ENCODE results near the gene TSC22D1.
A peak's percentile ranks its signal among the peaks of the same experiment; 100 is the strongest.

Gene TSC22D1

DNA sequence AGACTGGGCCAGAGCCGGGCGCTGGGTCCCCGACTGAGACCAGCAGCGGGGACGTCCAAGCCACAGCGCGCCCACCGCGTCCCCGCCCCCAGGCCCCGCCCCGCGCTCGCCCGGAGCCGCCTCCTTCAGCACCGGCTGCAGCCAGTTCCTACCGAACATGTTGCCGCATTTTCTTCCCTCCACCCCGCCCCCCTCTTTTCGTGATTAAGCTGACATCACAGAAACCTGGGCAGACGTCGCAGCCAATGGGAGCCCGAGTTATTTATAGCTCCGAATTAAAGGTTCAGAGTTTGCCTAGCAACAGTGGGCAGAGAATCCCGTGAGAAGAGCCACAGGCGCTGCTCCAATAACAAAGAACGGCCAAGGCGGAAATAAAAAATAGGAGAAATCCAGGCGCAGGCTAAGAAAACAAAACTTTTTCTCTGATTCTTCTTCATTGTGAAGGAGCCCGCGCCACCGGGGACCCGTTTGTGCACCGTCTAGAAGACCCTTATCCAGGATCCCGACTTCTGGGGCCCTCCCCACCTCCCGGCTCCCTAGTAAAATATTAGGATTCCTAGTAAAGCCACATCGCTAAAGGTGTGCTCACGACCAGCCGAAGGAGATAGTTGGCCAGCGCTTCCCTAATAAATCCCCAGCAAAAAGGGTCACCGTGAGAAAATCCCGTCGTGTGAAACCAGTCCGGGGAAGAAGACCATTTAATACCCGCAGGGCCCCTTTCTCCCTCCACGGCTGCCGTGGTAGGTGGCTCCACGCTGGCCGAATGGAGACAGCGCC is 140.8 kb downstream of the TSC22D1 start:
- Histone ChIP-seq H3K4me2 (ENCODE audit: low read depth, low read length, poor library complexity, severe bottlenecking) (peak overlapping the region; percentile 78), H3K9me3 (ENCODE audit: insufficient read depth, low read depth, low read length) (no peaks in the 10 kb centered on the region), H3K4me3 (ENCODE audit: low read length, poor library complexity, severe bottlenecking) (peak overlapping the region; percentile 90), H3K27me3 (ENCODE audit: insufficient read depth, low read length, poor library complexity, severe bottlenecking) (no peaks in the 10 kb centered on the region), H3K9me2 (replicated peaks; ENCODE audit: low read depth, low read length) (no peaks in the 10 kb centered on the region), H2AFZ (ENCODE audit: low read length) (no peak overlapping the region), H3K4me1 (ENCODE audit: insufficient read depth, low read length, poor library complexity, severe bottlenecking) (peaks cover 35% of the 10 kb centered on the region), H3K9ac (ENCODE audit: low read depth, low read length, poor library complexity, severe bottlenecking) (peak overlapping the region; percentile 98), H4K20me1 (ENCODE audit: insufficient read depth, low read length, poor library complexity, severe bottlenecking) (peaks cover 24% of the 10 kb centered on the region), H3F3A (ENCODE audit: low read depth) (no peaks in the 10 kb centered on the region; the same call in 1 of the 2 replicates), H3K79me2 (ENCODE audit: insufficient read depth, low read length) (peaks cover 44% of the 10 kb centered on the region), H3K36me3 (ENCODE audit: insufficient read depth, low read length) (peaks cover 24% of the 10 kb centered on the region)
- TF ChIP-seq EZH2phosphoT487 (IDR thresholded peaks at IDR 0.05; ENCODE audit: borderline replicate concordance) (no peak), CTCF (conservative IDR thresholded peaks at IDR 0.05; ENCODE audit: low read length) (no peak)

DNA sequence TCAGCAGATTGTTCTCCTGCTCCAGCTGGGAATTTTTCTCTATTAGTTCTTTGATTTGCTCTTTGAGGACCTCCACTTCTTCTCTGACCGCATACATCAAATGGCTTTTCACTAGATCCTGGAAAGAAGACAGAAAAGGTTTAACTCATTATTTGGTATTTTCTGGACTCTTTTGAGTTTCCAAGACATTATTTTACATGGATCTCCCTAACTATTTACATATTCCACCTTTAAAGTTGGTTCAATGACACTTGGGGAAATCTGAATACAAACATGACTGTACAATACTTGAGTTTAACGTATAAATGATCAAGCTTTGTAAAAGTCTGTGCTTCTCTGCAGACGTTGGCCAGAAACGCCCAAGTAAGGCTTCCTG is 141.4 kb downstream of the TSC22D1 start:
- H3F3A ChIP-seq (ENCODE audit: low read depth): no peaks in the 10 kb centered on the region; the same call in 1 of the 2 replicates
- peaks cover 24% of the 10 kb centered on the region for H3K36me3 ChIP-seq (ENCODE audit: insufficient read depth, low read length)
- TF ChIP-seq EZH2phosphoT487 (IDR thresholded peaks at IDR 0.05; ENCODE audit: borderline replicate concordance): no peak
- TF ChIP-seq CTCF (conservative IDR thresholded peaks at IDR 0.05; ENCODE audit: low read length): no peak
- H3K27me3 ChIP-seq (ENCODE audit: insufficient read depth, low read length, poor library complexity, severe bottlenecking): no peaks in the 10 kb centered on the region
- H3K9me2 ChIP-seq (replicated peaks; ENCODE audit: low read depth, low read length): no peaks in the 10 kb centered on the region
- peak overlapping the region; percentile 90 for H3K4me3 ChIP-seq (ENCODE audit: low read length, poor library complexity, severe bottlenecking)
- H3K9ac ChIP-seq (ENCODE audit: low read depth, low read length, poor library complexity, severe bottlenecking): peak overlapping the region; percentile 98
- peaks cover 44% of the 10 kb centered on the region for H3K79me2 ChIP-seq (ENCODE audit: insufficient read depth, low read length)
- H3K4me2 ChIP-seq (ENCODE audit: low read depth, low read length, poor library complexity, severe bottlenecking): peak overlapping the region; percentile 78
- H2AFZ ChIP-seq (ENCODE audit: low read length): no peak overlapping the region
- peaks cover 24% of the 10 kb centered on the region for H4K20me1 ChIP-seq (ENCODE audit: insufficient read depth, low read length, poor library complexity, severe bottlenecking)
- H3K9me3 ChIP-seq (ENCODE audit: insufficient read depth, low read depth, low read length): no peaks in the 10 kb centered on the region
- peaks cover 35% of the 10 kb centered on the region for H3K4me1 ChIP-seq (ENCODE audit: insufficient read depth, low read length, poor library complexity, severe bottlenecking)

- Histone ChIP-seq H3K4me2 (ENCODE audit: low read depth, low read length, poor library complexity, severe bottlenecking) (peak overlapping the region; percentile 78), H3K9me3 (ENCODE audit: insufficient read depth, low read depth, low read length) (no peaks in the 10 kb centered on the region), H4K20me1 (ENCODE audit: insufficient read depth, low read length, poor library complexity, severe bottlenecking) (peaks cover 24% of the 10 kb centered on the region), H3K4me3 (ENCODE audit: low read length, poor library complexity, severe bottlenecking) (peak overlapping the region; percentile 90), H3F3A (ENCODE audit: low read depth) (no peaks in the 10 kb centered on the region; the same call in 1 of the 2 replicates), H3K79me2 (ENCODE audit: insufficient read depth, low read length) (peaks cover 44% of the 10 kb centered on the region), H3K9ac (ENCODE audit: low read depth, low read length, poor library complexity, severe bottlenecking) (peak overlapping the region; percentile 98), H3K27me3 (ENCODE audit: insufficient read depth, low read length, poor library complexity, severe bottlenecking) (no peaks in the 10 kb centered on the region), H3K9me2 (replicated peaks; ENCODE audit: low read depth, low read length) (no peaks in the 10 kb centered on the region), H2AFZ (ENCODE audit: low read length) (no peak overlapping the region), H3K36me3 (ENCODE audit: insufficient read depth, low read length) (peaks cover 24% of the 10 kb centered on the region), H3K4me1 (ENCODE audit: insufficient read depth, low read length, poor library complexity, severe bottlenecking) (peaks cover 35% of the 10 kb centered on the region)
- TF ChIP-seq EZH2phosphoT487 (IDR thresholded peaks at IDR 0.05; ENCODE audit: borderline replicate concordance): no peak
- no peak for TF ChIP-seq CTCF (conservative IDR thresholded peaks at IDR 0.05; ENCODE audit: low read length)
Measured at GRCh38 chr13:44433863-44434765, 142.0 kb downstream of the TSC22D1 start.
